Colonic mucosa (tissue), 4 donors: ENCODE data around the gene TIMM44. TPM values are rescaled to one million over a fixed set of nuclear protein-coding genes. Genes with fewer than 3 reads are reported as not detected.
"Not testable (repeated sequence)": the region's sequence is repeated elsewhere in the genome, so short reads cannot be mapped to it uniquely, and the experiment has no call there.

ENCODE experiments used
- DNase-seq: peaks from one replicate; pipeline ENCODE4 v3.0.0-alpha.2; 2020
- H3K27ac ChIP-seq: fragments of 200-600 bp; one replicate; pipeline ENCODE4 v1.8.0; 2021
- H3K27me3 ChIP-seq: fragments of 200-600 bp; one replicate; pipeline ENCODE4 v1.8.0; 2021
- H3K36me3 ChIP-seq: fragments of 200-600 bp; one replicate; pipeline ENCODE4 v1.8.0; 2021
- H3K4me1 ChIP-seq: fragments of 200-600 bp; one replicate; pipeline ENCODE4 v1.8.0; 2021; ENCODE audit warnings: mild to moderate bottlenecking
- H3K4me3 ChIP-seq: fragments of 200-600 bp; one replicate; pipeline ENCODE4 v1.8.0; 2021
- H3K9ac ChIP-seq, 2 donors: one replicate each; pipeline ENCODE4 v1.7.0; 2013; ENCODE audit warnings: control low read depth in 2 of 2, low read depth in 2 of 2, low read length in 2 of 2
- H3K9me3 ChIP-seq: fragments of 200-600 bp; one replicate; pipeline ENCODE4 v1.8.0; 2021
- CTCF ChIP-seq: fragments of 200-600 bp; IDR thresholded peaks from one replicate; pipeline ENCODE4 v1.8.0; 2022; ENCODE audit warnings: antibody characterized with exemption, mild to moderate bottlenecking
- intact Hi-C: fragments of 100-400 bp; cut with DNase I; formaldehyde crosslinking; loops from one replicate; pipeline ENCODE4 v1.14.1; 2022
- total RNA-seq, 2 donors: library from RNA; stranded (reverse); fragmentation: NEBNext Ultra II Directional in 1 of 2; extraction: Animal tissue kit (Norgen Biotek cat#: 25700) in 1 of 2; gene quantifications; one replicate each; pipeline ENCODE4 v1.2.1, GENCODE V29; 2021
- donor health status: healthy.
- donor health status: DM: no; HTN: no; CAD: no.
- donor health status: DM: no; HTN: no; CAD: no.

TIMM44 gene
- total RNA-seq, 2 donors from 2014 or later: 50.8 to 118 TPM

- no peak for DNase-seq
- Histone ChIP-seq H3K9ac (peak overlapping the region in 1 of 2 donors; percentile 73), H3K27me3 (peaks cover 41% of the 10 kb centered on the region), H3K4me3 (peak overlapping the region; percentile 49), H3K4me1 (peaks cover 14% of the 10 kb centered on the region), H3K9me3 (no peaks in the 10 kb centered on the region), H3K27ac (no peak overlapping the region), H3K36me3 (no peaks in the 10 kb centered on the region)
- intact Hi-C loops: no loop called here
- no peak for TF ChIP-seq CTCF
Measured at GRCh38 chr19:7918615-7919421, 24.6 kb downstream of the TIMM44 start.

- H3K36me3 ChIP-seq, H3K9me3 ChIP-seq, intact Hi-C loops, H3K27ac ChIP-seq, DNase-seq: not testable (repeated sequence)
- Histone ChIP-seq H3K4me3 (peak overlapping the region; percentile 7), H3K27me3 (peaks cover 41% of the 10 kb centered on the region), H3K9ac (peak overlapping the region in 1 of 2 donors; percentile 56), H3K4me1 (peaks cover 14% of the 10 kb centered on the region)
Measured at GRCh38 chr19:7918062-7918614, 25.3 kb downstream of the TIMM44 start.

DNA sequence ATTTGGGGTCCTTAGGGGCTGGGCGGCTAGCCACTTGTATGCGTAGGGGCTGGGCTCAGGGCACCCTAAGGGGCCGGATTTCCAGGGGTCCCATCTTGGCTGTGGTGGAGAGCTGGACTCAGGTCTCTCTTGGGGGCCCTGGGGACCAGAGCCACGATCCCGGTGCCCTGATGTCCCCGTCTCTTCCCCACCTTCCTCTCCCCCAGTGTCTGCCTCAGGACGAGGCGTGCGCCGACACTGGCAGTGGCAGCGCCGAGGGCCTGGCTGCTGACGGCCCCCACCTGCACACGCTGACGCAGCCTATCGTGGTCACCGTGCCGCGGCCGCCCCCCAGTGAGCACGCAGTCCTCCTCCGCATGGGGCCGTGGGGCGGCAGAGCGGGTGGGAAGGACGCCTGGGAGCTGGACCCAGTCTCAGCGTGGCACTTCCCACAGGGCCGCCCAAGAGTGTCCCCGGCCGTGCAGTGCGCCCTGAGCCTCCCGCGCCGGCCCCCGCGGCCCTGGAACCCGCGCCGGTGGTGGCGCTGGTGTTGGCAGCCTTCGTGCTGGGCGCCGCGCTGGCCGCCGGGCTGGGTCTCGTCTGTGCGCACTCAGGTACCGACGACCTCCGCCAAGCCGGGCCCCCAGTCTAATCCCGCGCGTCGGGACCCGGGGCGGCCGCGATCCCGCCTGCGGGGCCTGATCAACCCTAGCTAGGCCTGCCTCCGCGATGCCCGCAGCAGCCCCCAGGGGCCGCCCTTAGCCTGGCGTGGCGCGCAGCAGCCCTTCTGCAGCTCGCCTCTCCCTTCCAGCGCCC, 26.0 kb downstream of the TIMM44 start:
- no peaks in the 10 kb centered on the region for H3K36me3 ChIP-seq
- no peaks in the 10 kb centered on the region for H3K9me3 ChIP-seq
- H3K4me3 ChIP-seq: peak overlapping the region; percentile 7
- intact Hi-C loops: no loop called here
- DNase-seq: no peak
- peak; percentile 32 for TF ChIP-seq CTCF
- peaks cover 41% of the 10 kb centered on the region for H3K27me3 ChIP-seq
- no peak overlapping the region for H3K27ac ChIP-seq
- peaks cover 14% of the 10 kb centered on the region for H3K4me1 ChIP-seq
- H3K9ac ChIP-seq: peak overlapping the region; percentile 34 to 56

- no peaks in the 10 kb centered on the region for H3K9me3 ChIP-seq
- no peaks in the 10 kb centered on the region for H3K36me3 ChIP-seq
- intact Hi-C loops: no loop called here
- DNase-seq: no peak
- H3K27me3 ChIP-seq: peaks cover 41% of the 10 kb centered on the region
- no peak for TF ChIP-seq CTCF
- peak overlapping the region; percentile 34 to 56 for H3K9ac ChIP-seq
- peaks cover 14% of the 10 kb centered on the region for H3K4me1 ChIP-seq
- H3K27ac ChIP-seq: no peak overlapping the region
- H3K4me3 ChIP-seq: no peak overlapping the region
Measured at GRCh38 chr19:7916955-7917266, 26.6 kb downstream of the TIMM44 start.

DNA sequence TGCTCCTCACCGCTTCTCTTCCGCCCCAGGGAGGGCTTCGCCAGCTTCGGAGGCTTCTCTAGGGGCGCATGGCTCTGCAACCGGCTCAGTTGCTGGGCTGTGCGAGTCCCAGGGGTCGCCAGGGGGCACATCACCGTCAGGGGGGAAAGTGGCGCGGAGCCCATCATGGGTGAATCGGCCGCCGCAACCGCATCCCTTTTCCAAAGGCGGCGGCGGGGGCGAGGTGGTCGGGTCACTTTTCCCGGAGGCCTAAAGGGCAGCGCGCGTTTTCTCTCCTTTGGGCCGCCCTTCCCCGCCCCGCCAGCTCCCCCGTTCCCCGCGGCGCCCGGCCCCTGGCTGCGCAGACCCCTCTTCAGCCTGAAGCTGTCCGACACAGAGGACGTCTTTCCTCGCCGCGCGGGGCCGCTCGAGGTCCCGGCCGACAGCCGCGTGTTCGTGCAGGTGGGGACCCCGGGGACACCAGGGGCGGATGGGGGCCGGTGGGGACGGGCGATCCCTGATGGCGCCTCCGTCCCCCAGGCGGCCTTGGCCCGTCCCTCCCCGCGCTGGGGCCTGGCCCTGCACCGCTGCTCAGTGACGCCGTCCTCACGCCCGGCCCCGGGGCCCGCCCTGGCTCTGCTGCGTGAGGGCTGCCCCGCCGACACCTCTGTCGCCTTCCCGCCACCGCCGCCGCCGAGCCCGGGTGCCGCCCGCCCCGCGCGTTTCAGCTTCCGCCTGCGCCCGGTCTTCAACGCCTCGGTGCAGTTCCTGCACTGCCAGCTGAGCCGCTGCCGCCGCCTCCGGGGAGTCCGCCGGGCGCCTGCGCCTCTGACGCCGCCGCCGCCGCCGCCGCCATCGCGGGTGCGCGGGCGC, 27.1 kb downstream of the TIMM44 start:
- peak overlapping the region in 1 of 2 donors; percentile 3 for H3K9ac ChIP-seq
- no peak overlapping the region for H3K27ac ChIP-seq
- DNase-seq: no peak
- H3K36me3 ChIP-seq: no peaks in the 10 kb centered on the region
- peak overlapping the region; percentile 30 for H3K4me3 ChIP-seq
- H3K4me1 ChIP-seq: peaks cover 10% of the 10 kb centered on the region
- TF ChIP-seq CTCF: no peak
- no peaks in the 10 kb centered on the region for H3K9me3 ChIP-seq
- H3K27me3 ChIP-seq: peaks cover 41% of the 10 kb centered on the region
- intact Hi-C loops: no loop called here
